ENCODE data around the gene CD2.

- TF ChIP-seq, protein P1, sequence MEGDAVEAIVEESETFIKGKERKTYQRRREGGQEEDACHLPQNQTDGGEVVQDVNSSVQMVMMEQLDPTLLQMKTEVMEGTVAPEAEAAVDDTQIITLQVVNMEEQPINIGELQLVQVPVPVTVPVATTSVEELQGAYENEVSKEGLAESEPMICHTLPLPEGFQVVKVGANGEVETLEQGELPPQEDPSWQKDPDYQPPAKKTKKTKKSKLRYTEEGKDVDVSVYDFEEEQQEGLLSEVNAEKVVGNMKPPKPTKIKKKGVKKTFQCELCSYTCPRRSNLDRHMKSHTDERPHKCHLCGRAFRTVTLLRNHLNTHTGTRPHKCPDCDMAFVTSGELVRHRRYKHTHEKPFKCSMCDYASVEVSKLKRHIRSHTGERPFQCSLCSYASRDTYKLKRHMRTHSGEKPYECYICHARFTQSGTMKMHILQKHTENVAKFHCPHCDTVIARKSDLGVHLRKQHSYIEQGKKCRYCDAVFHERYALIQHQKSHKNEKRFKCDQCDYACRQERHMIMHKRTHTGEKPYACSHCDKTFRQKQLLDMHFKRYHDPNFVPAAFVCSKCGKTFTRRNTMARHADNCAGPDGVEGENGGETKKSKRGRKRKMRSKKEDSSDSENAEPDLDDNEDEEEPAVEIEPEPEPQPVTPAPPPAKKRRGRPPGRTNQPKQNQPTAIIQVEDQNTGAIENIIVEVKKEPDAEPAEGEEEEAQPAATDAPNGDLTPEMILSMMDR (IDR thresholded peaks at IDR 0.05) = no peak
- TF ChIP-seq EP300 (IDR thresholded peaks at IDR 0.05) = no peak
- no peak for TF ChIP-seq POLR2A (IDR thresholded peaks at IDR 0.05)
Observed at GRCh38 chr1:116716391-116716790, 37.8 kb upstream of the CD2 start.

Data from tibial nerve (tissue), 4 donors.